HepG2 (cell line): ENCODE results near the gene FAM24B.

Source experiments
- ASH2L ChIP-seq: fragments of 300-600, 200-600 bp; sonication (generic); IDR thresholded peaks from 2 replicates; pipeline ENCODE4 v1.7.0; 2017; ENCODE audit warnings: low read depth, mild to moderate bottlenecking, moderate library complexity, mixed read lengths, low read length; ENCODE audit not compliant: insufficient read length
- ATF2 ChIP-seq: sonication (generic); formaldehyde crosslinking; IDR thresholded peaks from 2 replicates; pipeline ENCODE4 v1.4.0; 2020; ENCODE audit warnings: missing genetic modification reagents
- BRF2 ChIP-seq: sonication (generic); formaldehyde crosslinking; IDR thresholded peaks from 2 replicates; pipeline ENCODE4 v1.8.1; 2022; ENCODE audit warnings: mild to moderate bottlenecking, missing genetic modification reagents
- CEBPZ ChIP-seq: IDR thresholded peaks from 2 replicates; pipeline ENCODE4 v1.6.1; 2012; ENCODE audit warnings: low read length, improper control_type of control experiment
- FOXK1 ChIP-seq: sonication (generic); formaldehyde crosslinking; IDR thresholded peaks from 2 replicates; pipeline ENCODE4 v1.4.0; 2020; ENCODE audit warnings: low read depth, missing genetic modification reagents, borderline replicate concordance
- NBN ChIP-seq: fragments of 450-650 bp; conservative IDR thresholded peaks from 2 replicates; pipeline ENCODE4 v1.6.1; 2017
- NR2C2 ChIP-seq: sonication (generic); formaldehyde crosslinking; IDR thresholded peaks from 2 replicates; pipeline ENCODE4 v1.4.0; 2020; ENCODE audit warnings: missing genetic modification reagents, mild to moderate bottlenecking, moderate library complexity, borderline replicate concordance
- POLR2A ChIP-seq, 2 experiments: IDR thresholded peaks; 2 replicates each; pipeline ENCODE4 v1.6.1; 2011; ENCODE audit warnings: low read depth in 2 of 2, low read length in 2 of 2, mild to moderate bottlenecking in 1 of 2, moderate library complexity in 1 of 2; ENCODE audit not compliant: insufficient read depth in 1 of 2
- REST ChIP-seq, 2 experiments: IDR thresholded peaks; 2 replicates each; pipeline ENCODE4 v1.6.1; 2011 to 2012; ENCODE audit warnings: low read length in 2 of 2, borderline replicate concordance in 1 of 2, low read depth in 1 of 2, mild to moderate bottlenecking in 1 of 2, moderate library complexity in 1 of 2
- SMAD1 ChIP-seq: sonication (generic); formaldehyde crosslinking; IDR thresholded peaks from 2 replicates; pipeline ENCODE4 v1.4.0; 2020; ENCODE audit warnings: missing genetic modification reagents, low read depth, mild to moderate bottlenecking, borderline replicate concordance
- SPEN ChIP-seq: sonication (generic); formaldehyde crosslinking; IDR thresholded peaks from 2 replicates; pipeline ENCODE4 v1.5.1; 2020; ENCODE audit warnings: low read depth, mild to moderate bottlenecking, missing genetic modification reagents
- STAT5B ChIP-seq: sonication (generic); formaldehyde crosslinking; IDR thresholded peaks from 2 replicates; pipeline ENCODE4 v1.4.0; 2020; ENCODE audit warnings: missing genetic modification reagents

- peak; percentile 80 for TF ChIP-seq NR2C2 (CRISPR knock-in tag)
- no peak for TF ChIP-seq CEBPZ
- peak; percentile 100; the same call in 1 of the 2 replicates for TF ChIP-seq FOXK1 (CRISPR knock-in tag)
- peak; percentile 100 for TF ChIP-seq STAT5B (CRISPR knock-in tag)
- peak; percentile 98 for TF ChIP-seq SPEN
- TF ChIP-seq ATF2 (CRISPR knock-in tag) = peak; percentile 100
- TF ChIP-seq BRF2 (CRISPR knock-in tag) = peak; percentile 98
- no peak for TF ChIP-seq POLR2A (IDR thresholded peaks at IDR 0.05; ENCODE audit: insufficient read depth in 1 of 2, low read depth in 2 of 2, low read length in 2 of 2)
- TF ChIP-seq ASH2L = no peak
- TF ChIP-seq SMAD1 (CRISPR knock-in tag) = 0 out of 2 replicates have a peak, but pooled peaks have one; percentile 82
- TF ChIP-seq NBN = no peak
- TF ChIP-seq REST (IDR thresholded peaks at IDR 0.05; ENCODE audit: borderline replicate concordance in 1 of 2, low read depth in 1 of 2, low read length in 2 of 2) = peak in 1 of 2 experiments; percentile 100
Measured at GRCh38 chr10:122911889-122912484, 32.6 kb upstream of the FAM24B start.
